ENCODE results near the gene METTL24.

The METTL24 gene, protein sequence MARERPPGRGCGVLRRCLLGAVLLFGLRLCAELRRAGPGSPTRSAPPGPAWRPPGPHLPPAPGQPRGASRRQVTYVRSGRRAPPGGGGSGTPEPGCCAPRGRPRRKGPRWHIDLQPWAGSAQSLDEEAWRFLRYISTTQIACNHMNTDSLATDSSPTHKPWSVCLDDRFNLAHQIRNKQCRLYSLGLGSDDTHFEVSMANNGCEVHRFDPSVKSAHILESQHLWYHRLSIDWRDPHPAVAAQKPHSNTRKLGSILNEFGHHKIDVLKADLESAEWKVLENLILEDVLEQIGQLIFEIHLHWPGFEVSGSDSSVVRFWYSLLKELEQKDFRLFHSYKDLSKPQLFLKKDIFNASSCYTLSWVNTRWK

DNA sequence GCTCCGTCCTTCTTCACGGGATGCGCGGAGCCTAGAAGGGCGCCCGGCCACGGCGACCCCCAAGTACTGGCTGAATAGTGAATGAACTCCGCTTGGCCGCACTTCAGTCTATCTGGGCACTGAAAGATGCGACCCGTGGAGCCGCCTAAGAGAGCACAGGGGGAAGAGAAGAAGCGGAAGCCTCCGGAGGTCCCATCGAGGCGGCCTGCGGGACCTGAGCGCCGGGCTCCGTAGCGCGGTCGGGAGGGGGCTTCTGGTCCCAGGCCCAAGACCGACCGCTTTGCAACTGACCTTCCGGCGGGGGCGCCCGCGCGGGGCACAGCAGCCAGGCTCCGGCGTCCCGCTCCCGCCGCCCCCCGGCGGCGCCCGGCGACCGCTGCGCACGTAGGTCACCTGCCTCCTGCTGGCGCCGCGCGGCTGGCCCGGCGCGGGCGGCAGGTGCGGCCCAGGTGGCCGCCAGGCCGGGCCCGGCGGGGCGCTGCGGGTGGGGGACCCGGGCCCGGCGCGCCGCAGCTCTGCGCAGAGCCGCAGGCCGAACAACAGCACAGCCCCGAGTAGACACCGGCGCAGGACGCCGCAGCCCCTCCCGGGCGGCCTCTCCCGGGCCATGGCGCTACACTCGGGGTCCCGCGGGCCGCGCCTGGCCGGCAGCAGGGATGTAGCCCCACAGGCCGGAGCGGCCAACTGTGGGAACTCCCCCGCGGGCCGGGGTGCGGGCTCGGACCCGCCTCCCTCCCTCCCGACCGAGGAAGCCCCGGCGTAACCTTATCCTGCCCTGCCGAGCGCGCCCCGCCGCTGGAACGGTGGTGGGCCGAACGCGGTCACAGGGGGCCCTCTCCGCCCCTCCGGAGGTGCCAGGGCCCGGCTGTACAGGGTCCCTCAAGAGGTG, at the start of gene METTL24:
METTL24 (minus strand) TSS at position 686 of the 889 bp plus-strand sequence; CDS start at position 609, 77 bp downstream.
- H3K4me1 ChIP-seq (ENCODE audit: insufficient read depth, low read length), result peaks cover 11% of the 10 kb centered on the region
- no peaks in the 10 kb centered on the region for H3K36me3 ChIP-seq (ENCODE audit: insufficient read depth, low read length)
- 0 out of 2 replicates have a peak, but pooled peaks cover 4% of the 10 kb centered on the region for H3K9me3 ChIP-seq (ENCODE audit: control insufficient read depth, insufficient read depth, low read length)
- peak within 1 kb of the TSS; percentile 72 for H3K9ac ChIP-seq (ENCODE audit: low read depth, low read length)

DNA sequence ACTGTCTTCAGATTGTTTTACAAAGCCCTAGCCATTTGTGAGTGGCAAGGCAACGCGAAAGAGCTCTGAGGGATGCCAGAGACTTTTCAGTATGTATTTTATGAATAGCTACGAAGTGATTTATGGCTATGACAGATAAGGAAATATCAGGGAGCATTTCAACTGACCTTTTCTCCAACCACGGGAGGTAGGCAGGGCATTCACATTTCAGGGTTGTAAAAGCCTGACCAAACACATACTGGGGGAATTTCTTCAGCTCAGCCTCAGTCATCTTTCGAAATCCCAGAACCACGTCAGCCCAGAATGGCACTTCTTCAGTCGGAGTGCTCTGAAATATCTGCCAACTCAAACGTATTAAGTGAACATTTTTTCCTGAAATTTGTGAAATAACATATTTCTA, 46.5 kb upstream of the METTL24 start:
- Histone ChIP-seq H3K9ac (ENCODE audit: low read depth, low read length) (no peak overlapping the region), H3K4me1 (ENCODE audit: insufficient read depth, low read length) (no peaks in the 10 kb centered on the region), H3K9me3 (ENCODE audit: control insufficient read depth, insufficient read depth, low read length) (no peaks in the 10 kb centered on the region), H3K36me3 (ENCODE audit: insufficient read depth, low read length) (no peaks in the 10 kb centered on the region)

DNA sequence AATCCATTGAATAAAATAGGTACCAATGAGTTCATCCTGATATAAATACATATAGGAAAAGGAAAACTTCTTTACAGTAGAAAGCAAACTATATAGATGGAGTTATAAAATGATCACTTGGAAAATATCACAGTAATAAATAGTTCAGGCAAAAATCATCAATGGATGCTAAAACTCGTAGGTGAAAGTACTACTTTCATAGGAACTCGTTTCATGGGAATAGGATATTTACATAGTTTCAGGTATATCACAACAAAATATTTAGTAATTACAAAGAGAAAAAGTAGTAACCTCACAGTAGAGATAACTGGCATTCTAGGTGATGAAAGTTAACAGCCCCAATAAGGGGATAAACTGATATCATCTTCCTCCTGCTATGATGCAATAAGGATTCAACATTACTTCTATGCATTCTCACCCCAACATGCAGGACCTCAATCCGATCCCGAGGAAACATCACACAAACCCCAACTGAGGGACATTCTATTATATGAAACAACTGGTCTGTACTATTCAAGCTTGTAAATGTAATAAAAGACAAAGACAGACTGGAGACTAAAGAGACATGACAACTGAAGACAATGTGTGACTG, 43.5 kb upstream of the METTL24 start:
- Histone ChIP-seq H3K36me3 (ENCODE audit: insufficient read depth, low read length) (no peaks in the 10 kb centered on the region), H3K4me1 (ENCODE audit: insufficient read depth, low read length) (no peaks in the 10 kb centered on the region), H3K9me3 (ENCODE audit: control insufficient read depth, insufficient read depth, low read length) (no peaks in the 10 kb centered on the region), H3K9ac (ENCODE audit: low read depth, low read length) (no peak overlapping the region)

DNA sequence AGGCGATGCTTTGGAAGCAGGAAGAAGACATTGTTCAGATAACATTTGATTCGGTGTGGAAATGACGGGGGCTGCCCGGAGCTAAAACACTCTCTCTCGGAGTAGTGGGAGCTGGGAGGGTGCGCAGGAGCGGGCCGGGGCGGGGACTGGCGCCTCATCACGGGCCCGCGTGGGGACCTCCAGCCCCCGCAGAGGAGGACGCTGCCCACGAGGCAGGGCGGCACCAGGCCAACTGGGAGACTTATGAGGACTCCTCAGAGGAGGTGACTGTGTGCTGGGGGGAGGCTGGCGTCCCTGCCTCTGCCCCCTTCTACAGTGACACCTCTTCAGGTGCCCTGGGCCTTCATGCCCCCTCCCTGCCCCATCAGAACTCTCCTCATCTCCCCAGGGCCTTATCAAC, 42.1 kb upstream of the METTL24 start:
- H3K9ac ChIP-seq (ENCODE audit: low read depth, low read length), result no peak overlapping the region
- H3K4me1 ChIP-seq (ENCODE audit: insufficient read depth, low read length), result no peaks in the 10 kb centered on the region
- H3K9me3 ChIP-seq (ENCODE audit: control insufficient read depth, insufficient read depth, low read length), result no peaks in the 10 kb centered on the region; the same call in 1 of the 2 replicates
- H3K36me3 ChIP-seq (ENCODE audit: insufficient read depth, low read length), result no peaks in the 10 kb centered on the region

DNA sequence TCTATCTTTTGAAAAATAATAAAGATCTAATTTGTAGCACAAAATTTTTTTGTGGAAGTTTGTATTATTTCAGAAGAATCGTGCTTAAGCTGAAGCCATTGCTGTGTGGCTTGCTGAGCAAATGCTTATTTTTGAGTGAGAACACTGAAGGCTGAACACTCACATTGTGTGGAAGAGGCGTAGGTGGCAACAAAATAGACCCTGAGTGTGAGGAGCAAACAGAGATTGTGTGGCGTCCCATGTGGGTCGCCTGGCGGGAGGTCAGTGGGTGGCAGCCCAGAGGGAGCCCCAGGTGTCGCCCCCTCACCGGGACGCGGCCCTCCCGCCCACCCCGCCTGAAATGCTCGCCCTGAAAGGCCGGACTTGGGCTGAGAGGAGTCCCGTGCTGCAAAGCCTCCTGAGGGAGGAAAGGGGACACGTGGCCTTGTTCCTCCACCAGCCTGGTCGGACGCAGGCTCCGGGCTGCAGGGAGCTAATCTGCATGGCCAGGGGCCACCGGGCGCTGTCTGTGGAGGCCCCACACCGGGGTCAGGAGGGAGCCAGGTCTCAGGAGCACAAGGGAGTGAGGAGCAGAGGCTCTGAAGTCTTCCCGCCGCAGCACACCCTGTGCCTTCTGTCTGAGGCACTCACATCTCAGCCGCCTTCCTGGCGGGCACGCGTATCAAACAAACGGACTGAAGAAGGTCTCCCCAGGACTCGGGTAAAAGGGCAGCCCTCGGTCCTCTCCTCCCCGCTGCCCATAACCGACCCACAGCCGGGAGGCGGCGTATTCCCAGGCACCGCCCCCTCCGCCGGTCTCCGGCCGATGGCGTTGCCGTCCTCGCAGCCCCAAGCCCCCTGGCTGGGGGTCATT, 41.3 kb upstream of the METTL24 start:
- no peaks in the 10 kb centered on the region for H3K36me3 ChIP-seq (ENCODE audit: insufficient read depth, low read length)
- no peak overlapping the region for H3K9ac ChIP-seq (ENCODE audit: low read depth, low read length)
- no peaks in the 10 kb centered on the region for H3K4me1 ChIP-seq (ENCODE audit: insufficient read depth, low read length)
- H3K9me3 ChIP-seq (ENCODE audit: control insufficient read depth, insufficient read depth, low read length), result no peaks in the 10 kb centered on the region; the same call in 1 of the 2 replicates

DNA sequence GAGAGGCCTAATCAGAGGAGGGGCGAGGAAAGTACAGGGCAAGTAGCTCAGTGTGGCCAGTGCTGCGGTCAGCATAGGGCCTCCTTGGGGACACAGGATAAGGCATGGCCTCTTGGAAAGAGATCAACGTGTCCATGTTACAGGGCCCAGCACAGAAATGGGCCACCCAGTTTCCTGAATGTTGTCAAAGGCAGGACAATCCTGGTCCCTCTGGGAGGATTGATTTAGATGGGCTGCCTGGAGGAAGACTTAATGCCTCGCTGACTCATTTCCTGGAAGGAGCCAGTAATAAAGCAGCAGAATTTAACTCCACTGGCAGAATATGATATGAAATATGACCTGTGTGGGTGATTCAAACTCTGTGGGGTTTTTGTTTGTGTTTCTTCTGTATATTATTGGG, 40.6 kb upstream of the METTL24 start:
- H3K9ac ChIP-seq (ENCODE audit: low read depth, low read length), result no peak overlapping the region
- H3K4me1 ChIP-seq (ENCODE audit: insufficient read depth, low read length), result no peaks in the 10 kb centered on the region
- H3K9me3 ChIP-seq (ENCODE audit: control insufficient read depth, insufficient read depth, low read length), result no peaks in the 10 kb centered on the region; the same call in 1 of the 2 replicates
- no peaks in the 10 kb centered on the region for H3K36me3 ChIP-seq (ENCODE audit: insufficient read depth, low read length)

DNA sequence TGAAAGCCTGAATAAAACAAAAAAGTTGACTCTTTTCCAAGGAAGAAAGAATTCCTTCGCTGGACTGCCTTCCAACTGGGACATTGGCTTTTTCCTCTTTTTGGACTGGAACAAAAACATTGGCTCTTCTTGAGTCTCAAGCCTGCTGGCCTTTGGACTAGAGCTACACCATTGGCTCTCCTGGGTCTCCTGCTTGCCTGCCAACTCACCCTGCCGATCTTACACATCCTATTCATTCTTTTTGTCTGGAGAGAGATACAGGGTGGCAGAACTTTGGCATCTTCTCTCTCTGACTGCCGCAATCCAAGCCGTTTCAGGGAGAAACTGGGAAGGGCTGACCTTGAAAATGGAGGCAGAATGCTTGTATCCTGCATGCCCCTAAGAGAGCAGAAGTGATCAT, 37.1 kb upstream of the METTL24 start:
- Histone ChIP-seq H3K9ac (ENCODE audit: low read depth, low read length) (no peak overlapping the region), H3K9me3 (ENCODE audit: control insufficient read depth, insufficient read depth, low read length) (no peaks in the 10 kb centered on the region; the same call in 1 of the 2 replicates), H3K4me1 (ENCODE audit: insufficient read depth, low read length) (no peaks in the 10 kb centered on the region), H3K36me3 (ENCODE audit: insufficient read depth, low read length) (no peaks in the 10 kb centered on the region)

DNA sequence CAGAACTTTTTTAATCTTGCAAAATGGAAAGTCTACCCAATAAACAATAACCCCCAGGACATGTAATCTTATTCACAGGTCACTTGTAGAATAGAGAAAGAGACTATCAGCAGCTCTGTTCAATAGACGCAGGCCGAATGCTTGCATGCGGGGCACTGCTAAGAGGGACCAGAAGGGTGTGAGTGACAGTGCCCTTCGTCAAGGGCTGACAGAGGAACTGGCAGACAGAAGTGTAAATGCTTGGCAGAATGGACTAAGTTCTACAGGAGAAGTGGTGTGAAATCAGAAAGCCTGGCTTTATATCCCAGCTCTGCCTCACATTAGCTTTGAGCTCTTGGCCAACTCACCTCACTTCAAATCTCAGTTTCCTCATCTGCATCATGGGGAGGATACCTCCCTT, 36.3 kb upstream of the METTL24 start:
- Histone ChIP-seq H3K9ac (ENCODE audit: low read depth, low read length) (no peak overlapping the region), H3K36me3 (ENCODE audit: insufficient read depth, low read length) (no peaks in the 10 kb centered on the region), H3K9me3 (ENCODE audit: control insufficient read depth, insufficient read depth, low read length) (no peaks in the 10 kb centered on the region; the same call in 1 of the 2 replicates), H3K4me1 (ENCODE audit: insufficient read depth, low read length) (no peaks in the 10 kb centered on the region)

DNA sequence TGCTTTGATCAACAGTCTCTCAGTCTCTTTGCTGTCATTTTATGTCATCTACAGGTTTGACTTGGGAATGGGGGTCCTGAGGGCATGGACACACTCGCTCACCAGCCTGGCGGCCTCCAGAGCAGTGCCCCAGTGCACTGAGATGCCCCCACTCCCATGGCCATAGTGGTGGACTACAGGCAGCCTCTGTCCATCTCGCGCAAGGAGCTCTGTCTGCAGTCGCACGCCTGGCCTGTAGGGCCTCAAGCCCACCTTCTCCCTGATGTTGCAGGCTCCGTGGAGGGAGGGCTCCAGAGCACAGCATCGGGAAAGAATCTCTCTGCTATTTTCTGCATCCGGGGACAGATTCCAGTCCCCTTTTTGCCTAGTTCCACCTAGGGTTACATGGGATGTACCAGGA, 34.6 kb upstream of the METTL24 start:
- H3K4me1 ChIP-seq (ENCODE audit: insufficient read depth, low read length), result no peaks in the 10 kb centered on the region
- no peak overlapping the region for H3K9ac ChIP-seq (ENCODE audit: low read depth, low read length)
- H3K9me3 ChIP-seq (ENCODE audit: control insufficient read depth, insufficient read depth, low read length), result no peaks in the 10 kb centered on the region; the same call in 1 of the 2 replicates
- no peaks in the 10 kb centered on the region for H3K36me3 ChIP-seq (ENCODE audit: insufficient read depth, low read length)

DNA sequence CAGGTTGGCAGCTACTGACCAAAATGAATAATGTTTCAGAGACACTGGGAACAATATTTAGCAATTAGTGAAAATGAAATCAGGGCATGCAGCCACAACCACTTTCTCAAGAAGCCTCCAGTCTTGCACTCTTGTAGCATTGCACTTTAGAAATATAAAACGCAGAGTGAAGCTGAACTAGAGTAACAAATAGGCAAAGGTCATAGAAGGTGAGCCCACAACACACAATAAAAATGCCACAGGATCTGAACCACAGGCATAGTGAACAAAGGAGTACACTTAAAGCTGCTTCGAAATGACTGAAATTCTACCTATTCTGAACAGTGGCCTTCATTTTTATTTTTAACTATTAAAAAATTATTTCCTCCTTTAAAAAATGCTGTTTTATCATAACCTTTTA, 32.3 kb upstream of the METTL24 start:
- no peaks in the 10 kb centered on the region; the same call in 1 of the 2 replicates for H3K9me3 ChIP-seq (ENCODE audit: control insufficient read depth, insufficient read depth, low read length)
- H3K36me3 ChIP-seq (ENCODE audit: insufficient read depth, low read length), result no peaks in the 10 kb centered on the region
- H3K4me1 ChIP-seq (ENCODE audit: insufficient read depth, low read length), result no peaks in the 10 kb centered on the region; the same call in 1 of the 2 replicates
- H3K9ac ChIP-seq (ENCODE audit: low read depth, low read length), result no peak overlapping the region

DNA sequence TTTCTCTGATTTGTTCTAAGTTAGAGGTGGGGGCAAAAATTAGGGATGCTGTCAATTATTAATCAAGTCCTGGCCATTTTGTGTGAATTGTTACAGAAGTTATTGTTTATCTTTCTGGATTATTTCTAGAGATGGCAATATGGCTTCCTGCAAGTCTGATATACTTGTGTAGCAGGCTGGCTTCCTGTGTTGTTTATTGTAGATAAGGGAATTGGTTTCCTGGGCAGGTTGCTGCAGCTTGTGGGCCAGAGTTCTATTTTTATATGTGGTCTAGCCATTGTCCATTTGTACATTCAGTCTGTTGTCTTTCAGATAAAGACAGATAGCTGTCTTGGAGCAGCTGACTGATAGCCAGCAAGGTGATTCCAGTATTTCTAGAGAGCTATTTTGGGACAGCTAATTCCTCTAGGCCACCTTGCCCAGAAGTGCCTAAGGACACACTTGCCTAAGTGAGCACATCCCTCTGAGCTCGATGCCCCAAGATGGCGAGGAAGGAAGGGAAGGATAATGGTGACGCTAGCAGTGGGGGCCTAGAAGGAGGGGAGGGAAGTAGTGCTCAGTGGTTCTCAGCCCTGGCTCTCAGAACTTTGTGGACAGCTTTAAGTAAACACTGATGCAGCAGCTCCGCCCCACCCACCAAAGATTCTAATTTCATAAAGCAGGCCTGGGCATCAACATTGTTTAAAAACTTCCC, 31.7 kb upstream of the METTL24 start:
- no peaks in the 10 kb centered on the region; the same call in 1 of the 2 replicates for H3K9me3 ChIP-seq (ENCODE audit: control insufficient read depth, insufficient read depth, low read length)
- H3K9ac ChIP-seq (ENCODE audit: low read depth, low read length), result no peak overlapping the region
- no peaks in the 10 kb centered on the region; the same call in 1 of the 2 replicates for H3K4me1 ChIP-seq (ENCODE audit: insufficient read depth, low read length)
- no peaks in the 10 kb centered on the region for H3K36me3 ChIP-seq (ENCODE audit: insufficient read depth, low read length)

DNA sequence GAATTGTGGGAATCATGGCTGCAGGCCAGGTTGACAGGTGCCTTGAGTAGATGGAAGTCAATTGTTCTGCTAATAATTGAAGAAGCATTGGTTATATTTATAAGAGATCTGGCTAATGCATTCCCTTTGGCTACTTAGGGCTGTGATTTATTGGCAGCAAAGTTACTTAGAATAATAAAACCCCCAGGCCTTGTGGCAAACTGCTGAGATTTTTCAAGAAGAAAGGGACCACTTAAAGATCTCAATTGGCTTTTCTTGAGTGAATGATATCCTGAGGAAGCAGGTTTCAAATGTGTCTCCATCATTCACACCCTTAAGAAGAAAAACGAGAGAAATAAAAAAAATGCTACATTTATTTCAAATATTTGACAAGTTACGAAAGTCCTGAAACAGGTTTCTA, 29.8 kb upstream of the METTL24 start:
- Histone ChIP-seq H3K9me3 (ENCODE audit: control insufficient read depth, insufficient read depth, low read length) (no peaks in the 10 kb centered on the region), H3K36me3 (ENCODE audit: insufficient read depth, low read length) (no peaks in the 10 kb centered on the region), H3K9ac (ENCODE audit: low read depth, low read length) (no peak overlapping the region), H3K4me1 (ENCODE audit: insufficient read depth, low read length) (no peaks in the 10 kb centered on the region; the same call in 1 of the 2 replicates)

DNA sequence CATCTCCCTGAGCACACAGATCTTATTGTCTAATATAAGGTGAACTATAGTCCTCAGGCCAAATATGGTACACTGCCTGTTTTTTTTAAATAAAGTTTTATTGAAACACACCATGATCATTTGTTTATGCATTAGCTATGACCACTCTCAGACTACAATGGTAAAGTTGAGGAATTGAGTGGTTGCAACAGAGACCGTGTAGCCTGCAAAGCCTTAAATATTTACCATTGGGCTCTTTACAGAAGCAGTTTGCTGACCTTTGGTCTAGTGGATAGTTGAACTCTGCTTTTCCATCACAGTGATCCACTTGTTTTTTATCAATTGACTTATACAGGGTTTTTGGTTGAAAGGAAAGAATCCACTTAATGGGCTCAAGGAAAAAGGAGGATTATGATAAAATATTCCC, 27.3 kb upstream of the METTL24 start:
- Histone ChIP-seq H3K9me3 (ENCODE audit: control insufficient read depth, insufficient read depth, low read length) (no peaks in the 10 kb centered on the region), H3K9ac (ENCODE audit: low read depth, low read length) (no peak overlapping the region), H3K36me3 (ENCODE audit: insufficient read depth, low read length) (no peaks in the 10 kb centered on the region), H3K4me1 (ENCODE audit: insufficient read depth, low read length) (no peaks in the 10 kb centered on the region; the same call in 1 of the 2 replicates)
